H1 (cell line): Measurements from ENCODE around the gene KLF9. TPM values are rescaled to one million over a fixed set of nuclear protein-coding genes. Genes with fewer than 3 reads are reported as not detected.

Experiments
- CTCF ChIA-PET: fragments of 300-600 bp; sonication (Branson Sonifier 250); formaldehyde crosslinking; loops from one replicate; lab custom pipeline; 2021; ENCODE audit not compliant: partially characterized antibody; lab: Charles Lee
- POLR2A ChIA-PET: fragments of 300-600 bp; sonication (Branson Sonifier 250); formaldehyde crosslinking; loops from one replicate; lab custom pipeline; 2021; ENCODE audit warnings: inconsistent platforms; ENCODE audit not compliant: partially characterized antibody; lab: Charles Lee
- DNase-seq, 2 experiments: peaks; one replicate each; pipeline versions ENCODE4 v3.0.0 to v3.0.0-alpha.2; 2010 to 2022; ENCODE audit warnings: low spot score in 2 of 2, low read depth in 1 of 2, mixed read lengths in 1 of 2
- FAIRE-seq: peaks from 2 replicates; lab custom pipeline; 2011; peaks lifted over from hg19 to GRCh38; lab: Jason Lieb, UNC
- H2AFZ ChIP-seq: 2 replicates; pipeline ENCODE4 v1.8.1; 2012; ENCODE audit warnings: low read length, inconsistent platforms
- H2AK5ac ChIP-seq: 2 replicates; pipeline ENCODE4 v1.6.1; 2013; ENCODE audit warnings: low read depth, low read length
- H2BK120ac ChIP-seq: replicated peaks from 2 replicates; pipeline ENCODE3; 2013; ENCODE audit warnings: low read depth, low read length, inconsistent platforms
- H2BK12ac ChIP-seq: 2 replicates; pipeline ENCODE4 v1.6.1; 2013; ENCODE audit warnings: low read depth, low read length
- H2BK15ac ChIP-seq: 2 replicates; pipeline ENCODE4 v1.6.1; 2013; ENCODE audit warnings: low read length
- H2BK20ac ChIP-seq: 2 replicates; pipeline ENCODE4 v1.6.1; 2013; ENCODE audit warnings: low read length
- H2BK5ac ChIP-seq: 2 replicates; pipeline ENCODE4 v1.6.1; 2013; ENCODE audit warnings: low read depth, low read length
- H3K14ac ChIP-seq: 2 replicates; pipeline ENCODE4 v1.6.1; 2013; ENCODE audit warnings: inconsistent platforms; ENCODE audit not compliant: insufficient read length
- H3K18ac ChIP-seq: 2 replicates; pipeline ENCODE4 v1.6.1; 2013; ENCODE audit warnings: low read length; ENCODE audit errors: extremely low read depth
- H3K23ac ChIP-seq: 2 replicates; pipeline ENCODE4 v1.6.1; 2013; ENCODE audit warnings: inconsistent platforms; ENCODE audit not compliant: insufficient read length
- H3K23me2 ChIP-seq: 2 replicates; pipeline ENCODE4 v1.6.1; 2013; ENCODE audit warnings: low read depth, low read length
- H3K27ac ChIP-seq: 2 replicates; pipeline ENCODE4 v1.6.1; 2011; ENCODE audit warnings: low read depth, low read length, inconsistent platforms
- H3K27me3 ChIP-seq, 4 experiments: replicated peaks in 1 of 4; 1 replicate in 1 of 4; 2 replicates in 3 of 4; pipeline versions ENCODE4 v1.6.1 to v1.8.1; 2011 to 2013; ENCODE audit warnings: low read length in 3 of 4, mild to moderate bottlenecking in 3 of 4, inconsistent platforms in 2 of 4, mixed read lengths in 2 of 4, moderate library complexity in 1 of 4; ENCODE audit not compliant: control insufficient read depth in 3 of 4, insufficient read depth in 3 of 4; ENCODE audit errors: extremely low read depth in 1 of 4
- H3K36me3 ChIP-seq, 4 experiments: 2 replicates each; pipeline versions ENCODE4 v1.6.1 to v1.8.1; 2011 to 2013; ENCODE audit warnings: mild to moderate bottlenecking in 4 of 4, low read length in 3 of 4, moderate library complexity in 2 of 4, control low read depth in 1 of 4, inconsistent platforms in 1 of 4; ENCODE audit not compliant: insufficient read depth in 4 of 4, control insufficient read depth in 2 of 4
- H3K4ac ChIP-seq: replicated peaks from 2 replicates; pipeline ENCODE3; 2013; ENCODE audit warnings: low read length, low read depth, mixed read lengths, inconsistent platforms; ENCODE audit not compliant: insufficient read length
- H3K4me1 ChIP-seq, 4 experiments: replicated peaks in 1 of 4; 1 replicate in 1 of 4; 2 replicates in 3 of 4; pipeline versions ENCODE4 v1.6.1 to v1.8.1; 2011 to 2013; ENCODE audit warnings: low read length in 3 of 4, inconsistent platforms in 2 of 4, mixed read lengths in 1 of 4; ENCODE audit not compliant: insufficient read depth in 4 of 4, control insufficient read depth in 3 of 4
- H3K4me2 ChIP-seq, 2 experiments: 2 replicates each; pipeline versions ENCODE4 v1.6.1 to v1.8.1; 2011 to 2013; ENCODE audit warnings: low read depth in 2 of 2, low read length in 2 of 2, control low read depth in 1 of 2, inconsistent platforms in 1 of 2, mild to moderate bottlenecking in 1 of 2; ENCODE audit not compliant: insufficient read depth in 1 of 2
- H3K4me3 ChIP-seq, 4 experiments: fragments of 200-600, 300-600 bp in 1 of 4; sonication (generic), shearing (Covaris generic), sonication (Bioruptor Twin) in 1 of 4; 2 replicates each; pipeline versions ENCODE4 v1.5.1 to v1.8.1; 2011 to 2016; ENCODE audit warnings: low read length in 4 of 4, low read depth in 3 of 4, control low read depth in 2 of 4, inconsistent platforms in 2 of 4, mild to moderate bottlenecking in 2 of 4, mixed read lengths in 1 of 4, moderate library complexity in 1 of 4; ENCODE audit not compliant: insufficient read depth in 2 of 4; ENCODE audit errors: extremely low read depth in 1 of 4
- H3K56ac ChIP-seq: replicated peaks from 2 replicates; pipeline ENCODE3; 2013; ENCODE audit warnings: low read depth, mild to moderate bottlenecking, mixed read lengths, low read length, inconsistent platforms; ENCODE audit not compliant: insufficient read length
- H3K79me1 ChIP-seq: 2 replicates; pipeline ENCODE4 v1.6.1; 2013; ENCODE audit warnings: low read depth, low read length, control low read depth
- H3K79me2 ChIP-seq, 2 experiments: 2 replicates each; pipeline versions ENCODE4 v1.6.1 to v1.8.1; 2012 to 2013; ENCODE audit warnings: low read length in 2 of 2, mild to moderate bottlenecking in 2 of 2, inconsistent platforms in 1 of 2; ENCODE audit not compliant: insufficient read depth in 2 of 2, control insufficient read depth in 1 of 2
- H3K9ac ChIP-seq, 4 experiments: replicated peaks in 1 of 4; 1 replicate in 1 of 4; 2 replicates in 3 of 4; pipeline versions ENCODE4 v1.6.1 to v1.8.1; 2011 to 2013; ENCODE audit warnings: low read depth in 3 of 4, low read length in 3 of 4, control low read depth in 2 of 4, mild to moderate bottlenecking in 2 of 4, moderate library complexity in 2 of 4, inconsistent platforms in 1 of 4; ENCODE audit errors: extremely low read depth in 1 of 4
- H3K9me3 ChIP-seq, 2 experiments: 2 replicates each; pipeline versions ENCODE4 v1.6.1 to v1.8.1; 2012 to 2013; ENCODE audit warnings: mild to moderate bottlenecking in 2 of 2, moderate library complexity in 2 of 2, control low read depth in 1 of 2, inconsistent platforms in 1 of 2, low read depth in 1 of 2, low read length in 1 of 2, mixed read lengths in 1 of 2; ENCODE audit not compliant: insufficient read depth in 2 of 2
- H4K20me1 ChIP-seq, 2 experiments: replicated peaks in 1 of 2; 2 replicates each; pipeline versions ENCODE3 to v1.8.1; 2011 to 2013; ENCODE audit warnings: inconsistent platforms in 2 of 2, low read length in 2 of 2, mild to moderate bottlenecking in 1 of 2; ENCODE audit not compliant: insufficient read depth in 2 of 2, control insufficient read depth in 1 of 2
- H4K5ac ChIP-seq: 2 replicates; pipeline ENCODE4 v1.6.1; 2013; ENCODE audit warnings: low read length, low read depth, mixed read lengths, inconsistent platforms; ENCODE audit not compliant: insufficient read length
- H4K8ac ChIP-seq: 2 replicates; pipeline ENCODE4 v1.8.0; 2013; ENCODE audit warnings: mild to moderate bottlenecking, moderate library complexity, low read length, inconsistent platforms; ENCODE audit not compliant: insufficient read depth; ENCODE audit errors: extremely low read depth
- H4K91ac ChIP-seq: replicated peaks from 2 replicates; pipeline ENCODE3; 2013; ENCODE audit warnings: low read length, mixed read lengths, inconsistent platforms; ENCODE audit not compliant: insufficient read length
- CHD2 ChIP-seq: IDR thresholded peaks from 2 replicates; pipeline ENCODE4 v1.6.1; 2012; ENCODE audit warnings: low read length, improper control_type of control experiment
- GABPA ChIP-seq: IDR thresholded peaks from 2 replicates; pipeline ENCODE4 v1.6.1; 2011; ENCODE audit warnings: mild to moderate bottlenecking, low read length, moderate library complexity, borderline replicate concordance; ENCODE audit not compliant: insufficient read depth
- HDAC2 ChIP-seq, 2 experiments: fragments of 300-600 bp in 1 of 2; sonication (generic) in 1 of 2; IDR thresholded peaks; 2 replicates each; pipeline ENCODE4 v1.6.1; 2011 to 2012; ENCODE audit warnings: low read depth in 2 of 2, low read length in 2 of 2, mild to moderate bottlenecking in 2 of 2, moderate library complexity in 2 of 2, borderline replicate concordance in 1 of 2, inconsistent platforms in 1 of 2
- JUN ChIP-seq: IDR thresholded peaks from 2 replicates; pipeline ENCODE4 v1.6.1; 2011; ENCODE audit warnings: low read depth, mild to moderate bottlenecking, improper control_type of control experiment, low read length
- SAP30 ChIP-seq: fragments of 300-600 bp; sonication (generic); IDR thresholded peaks from 2 replicates; pipeline ENCODE4 v1.7.1; 2012; ENCODE audit warnings: low read length, moderate library complexity, mild to moderate bottlenecking, inconsistent platforms; ENCODE audit not compliant: insufficient read depth, insufficient replicate concordance
- SP1 ChIP-seq: IDR thresholded peaks from 2 replicates; pipeline ENCODE4 v1.6.1; 2011; ENCODE audit warnings: low read depth, low read length
- TAF7 ChIP-seq: optimal IDR thresholded peaks from 2 replicates; pipeline ENCODE3; 2011; ENCODE audit warnings: low read depth, mild to moderate bottlenecking, inconsistent platforms, low read length, moderate library complexity, borderline replicate concordance
- WGBS, 2 experiments: shearing (Covaris generic) in 1 of 2; methylation state at CpG; one replicate each; pipeline versions ENCODE4 v1.1.6 to v1.1.7; 2013 to 2015; ENCODE audit warnings: low lambda C conversion rate in 2 of 2, mixed read lengths in 2 of 2, inconsistent platforms in 1 of 2, low coverage in 1 of 2, missing lambda C conversion rate in 1 of 2; ENCODE audit not compliant: insufficient replicate concordance in 2 of 2, insufficient coverage in 1 of 2, insufficient read length in 1 of 2; ENCODE audit errors: extremely low coverage in 1 of 2, missing lambda C conversion rate in 1 of 2; 5-methylcytosine and 5-hydroxymethylcytosine counted together
- polyA plus RNA-seq, 7 experiments: library from polyadenylated mRNA; depleted of rRNA in 3 of 7; stranded (reverse) in 5 of 7; unstranded in 2 of 7; fragments of >200 nt in 5 of 7; fragments of 200-250 nt in 2 of 7; gene quantifications; 1 replicate in 5 of 7; 2 replicates in 1 of 7; 4 replicates in 1 of 7; pipeline versions ENCODE4 v1.2.1 to v1.2.3, GENCODE V29; 2011 to 2013; ENCODE audit warnings: missing spikeins in 2 of 7, mixed read lengths in 2 of 7
- total RNA-seq: library from RNA; stranded (reverse); fragmentation: NEBNext Ultra II Directional; extraction: Animal tissue kit (Norgen Biotek cat#: 25700); gene quantifications from 2 replicates; pipeline ENCODE4 v1.2.1, GENCODE V29; 2021

The KLF9 gene
- total and polyA plus RNA-seq, 2 of the 8 experiments (the other 6 are each of a cell fraction or from before 2014, with no cell fraction given), result 0.47 to 0.82 TPM

- peaks cover 0 to 2% (median 0%) of the 10 kb centered on the region in 4 experiments; a peak in 1 of 7 replicates for H3K4me1 ChIP-seq
- H3K36me3 ChIP-seq, result no peaks in the 10 kb centered on the region
- no peak overlapping the region for H2BK5ac ChIP-seq
- H3K27ac ChIP-seq, result no peak overlapping the region
- DNase-seq (no peak), FAIRE-seq (no peak)
- ChIA-PET POLR2A (no interaction called here), CTCF (interaction anchor here (0.5 to 2.1 kb wide), 2 partner anchors 10 to 165 kb away, joined by 3 to 7 read pairs; no protein-coding TSS in a partner anchor)
- H2AFZ ChIP-seq, result no peak overlapping the region
- 84% methylated on average over 2 of the region's 2 CpGs; no CpG with 5 or more reads in 1 of the 2 experiments for WGBS, 2 experiments
- H3K79me2 ChIP-seq, result no peaks in the 10 kb centered on the region
- no peak overlapping the region for H4K5ac ChIP-seq
- no peaks in the 10 kb centered on the region for H3K9me3 ChIP-seq
- H3K79me1 ChIP-seq, result no peaks in the 10 kb centered on the region
- H2BK12ac ChIP-seq, result no peak overlapping the region
- no peak for TF ChIP-seq TAF7
- no peak for TF ChIP-seq GABPA
- no peak for TF ChIP-seq SAP30
- no peak for TF ChIP-seq CHD2
- no peak for TF ChIP-seq HDAC2 (IDR thresholded peaks at IDR 0.05; ENCODE audit: borderline replicate concordance in 1 of 2, low read depth in 2 of 2, low read length in 2 of 2)
- no peak for TF ChIP-seq SP1
- TF ChIP-seq JUN, result no peak
- no peaks in the 10 kb centered on the region for H3K27me3 ChIP-seq
- no peak overlapping the region for H3K4me3 ChIP-seq
- H2BK20ac ChIP-seq, result no peak overlapping the region
- no peak overlapping the region for H4K8ac ChIP-seq
- H3K9ac ChIP-seq, result no peak overlapping the region
- H2AK5ac ChIP-seq, result no peak overlapping the region
- H3K23ac ChIP-seq, result no peak overlapping the region
- H4K20me1 ChIP-seq, result no peaks in the 10 kb centered on the region
- no peak overlapping the region for H2BK15ac ChIP-seq
- H4K91ac ChIP-seq, result no peak overlapping the region
- H3K4me2 ChIP-seq, result no peak overlapping the region
- H3K14ac ChIP-seq, result no peak overlapping the region
- no peak overlapping the region for H3K18ac ChIP-seq
- no peak overlapping the region for H2BK120ac ChIP-seq
- no peak overlapping the region for H3K56ac ChIP-seq
- H3K23me2 ChIP-seq, result no peaks in the 10 kb centered on the region
- no peak overlapping the region for H3K4ac ChIP-seq
Measured at GRCh38 chr9:70463877-70464276, 49.4 kb upstream of the KLF9 start.
